MM.1S (cell line): ENCODE measurements around the gene CRY1.
"Not testable (repeated sequence)": the region's sequence is repeated elsewhere in the genome, so short reads cannot be mapped to it uniquely, and the experiment has no call there.

Source experiments
- DNase-seq: peaks from one replicate; pipeline ENCODE4 v3.0.0-alpha.2; 2015
- H2AFZ ChIP-seq: fragments of 300-600 bp; sonication (generic); 2 replicates; pipeline ENCODE4 v1.6.0; 2016; ENCODE audit warnings: antibody characterized with exemption, low read length
- H3F3A ChIP-seq: fragments of 300-600 bp; sonication (generic); 2 replicates; pipeline ENCODE4 v1.6.1; 2016; ENCODE audit warnings: mild to moderate bottlenecking, antibody characterized with exemption, low read length, moderate library complexity, mixed read lengths; ENCODE audit not compliant: insufficient read depth
- H3K27ac ChIP-seq: fragments of 300-600 bp; sonication (generic); 2 replicates; pipeline ENCODE4 v1.5.1; 2016; ENCODE audit warnings: mild to moderate bottlenecking, low read length
- H3K27me3 ChIP-seq: fragments of 300-600 bp; sonication (generic); replicated peaks from 2 replicates; pipeline ENCODE4 v1.6.0; 2016; ENCODE audit warnings: low read length; ENCODE audit not compliant: insufficient read depth
- H3K36me3 ChIP-seq: fragments of 300-600 bp; sonication (generic); replicated peaks from 2 replicates; pipeline ENCODE4 v1.6.1; 2016; ENCODE audit warnings: mild to moderate bottlenecking, low read length, mixed read lengths; ENCODE audit not compliant: insufficient read depth
- H3K4me1 ChIP-seq: fragments of 300-600 bp; sonication (generic); 2 replicates; pipeline ENCODE4 v1.6.1; 2016; ENCODE audit warnings: low read length, mixed read lengths
- H3K4me2 ChIP-seq: fragments of 300-600 bp; sonication (generic); 2 replicates; pipeline ENCODE4 v1.6.0; 2016; ENCODE audit warnings: low read depth, low read length
- H3K4me3 ChIP-seq: fragments of 300-600 bp; sonication (generic); 2 replicates; pipeline ENCODE4 v1.5.1; 2016; ENCODE audit warnings: low read length, mixed read lengths
- H3K79me2 ChIP-seq: fragments of 300-600 bp; sonication (generic); 2 replicates; pipeline ENCODE4 v1.6.1; 2016; ENCODE audit warnings: mixed run types, low read length, mixed read lengths
- H3K9ac ChIP-seq: fragments of 300-600 bp; sonication (generic); 2 replicates; pipeline ENCODE4 v1.6.1; 2016; ENCODE audit warnings: low read length, mixed read lengths
- H3K9me2 ChIP-seq: fragments of 300-600 bp; sonication (generic); replicated peaks from 2 replicates; pipeline ENCODE4 v1.6.1; 2016; ENCODE audit warnings: mild to moderate bottlenecking, low read length, mixed read lengths; ENCODE audit not compliant: insufficient read depth
- H3K9me3 ChIP-seq: fragments of 300-600 bp; sonication (generic); replicated peaks from 2 replicates; pipeline ENCODE4 v1.6.1; 2016; ENCODE audit warnings: mild to moderate bottlenecking, low read length, mixed read lengths; ENCODE audit not compliant: insufficient read depth
- H4K20me1 ChIP-seq: fragments of 300-600 bp; sonication (generic); 2 replicates; pipeline ENCODE4 v1.6.1; 2016; ENCODE audit warnings: mild to moderate bottlenecking, low read length, moderate library complexity, mixed read lengths; ENCODE audit not compliant: insufficient read depth
- EZH2 ChIP-seq: fragments of 300-600 bp; sonication (generic); optimal IDR thresholded peaks from 2 replicates; pipeline ENCODE3; 2017; ENCODE audit warnings: low read depth, mild to moderate bottlenecking, antibody characterized with exemption, low read length, mixed read lengths
- EZH2phosphoT487 ChIP-seq: fragments of 300-600 bp; sonication (generic); IDR thresholded peaks from 2 replicates; pipeline ENCODE4 v1.6.1; 2018; ENCODE audit warnings: antibody characterized with exemption, low read length
- TF ChIP-seq, protein P1 (sequence below): fragments of 300-600 bp; sonication (generic); IDR thresholded peaks from 2 replicates; pipeline ENCODE4 v1.5.1; 2016; ENCODE audit warnings: antibody characterized with exemption, low read length, mixed read lengths

CRY1 gene

DNA sequence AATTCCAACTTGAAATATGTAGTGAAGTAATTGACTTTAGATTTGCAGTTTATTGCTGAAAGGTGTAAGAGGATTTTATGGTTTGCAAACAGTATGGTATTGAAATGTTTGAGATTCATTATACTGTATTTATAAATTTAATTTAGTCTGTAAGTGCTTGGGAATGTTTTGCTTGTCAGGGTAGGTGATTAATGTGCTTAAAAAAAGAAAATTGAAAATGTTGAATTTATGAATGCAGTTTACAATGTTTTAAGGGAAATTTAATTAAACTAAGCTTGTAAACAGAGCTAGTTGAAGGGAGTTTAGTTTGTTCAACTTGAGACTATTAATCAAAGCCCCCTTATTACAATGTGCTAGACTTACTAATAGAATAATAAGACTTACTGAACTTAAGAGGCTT lies 18.0 kb upstream of the CRY1 start:
- TF ChIP-seq, protein P1, sequence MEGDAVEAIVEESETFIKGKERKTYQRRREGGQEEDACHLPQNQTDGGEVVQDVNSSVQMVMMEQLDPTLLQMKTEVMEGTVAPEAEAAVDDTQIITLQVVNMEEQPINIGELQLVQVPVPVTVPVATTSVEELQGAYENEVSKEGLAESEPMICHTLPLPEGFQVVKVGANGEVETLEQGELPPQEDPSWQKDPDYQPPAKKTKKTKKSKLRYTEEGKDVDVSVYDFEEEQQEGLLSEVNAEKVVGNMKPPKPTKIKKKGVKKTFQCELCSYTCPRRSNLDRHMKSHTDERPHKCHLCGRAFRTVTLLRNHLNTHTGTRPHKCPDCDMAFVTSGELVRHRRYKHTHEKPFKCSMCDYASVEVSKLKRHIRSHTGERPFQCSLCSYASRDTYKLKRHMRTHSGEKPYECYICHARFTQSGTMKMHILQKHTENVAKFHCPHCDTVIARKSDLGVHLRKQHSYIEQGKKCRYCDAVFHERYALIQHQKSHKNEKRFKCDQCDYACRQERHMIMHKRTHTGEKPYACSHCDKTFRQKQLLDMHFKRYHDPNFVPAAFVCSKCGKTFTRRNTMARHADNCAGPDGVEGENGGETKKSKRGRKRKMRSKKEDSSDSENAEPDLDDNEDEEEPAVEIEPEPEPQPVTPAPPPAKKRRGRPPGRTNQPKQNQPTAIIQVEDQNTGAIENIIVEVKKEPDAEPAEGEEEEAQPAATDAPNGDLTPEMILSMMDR, result no peak
- TF ChIP-seq EZH2phosphoT487, result no peak
- TF ChIP-seq EZH2, result no peak

DNA sequence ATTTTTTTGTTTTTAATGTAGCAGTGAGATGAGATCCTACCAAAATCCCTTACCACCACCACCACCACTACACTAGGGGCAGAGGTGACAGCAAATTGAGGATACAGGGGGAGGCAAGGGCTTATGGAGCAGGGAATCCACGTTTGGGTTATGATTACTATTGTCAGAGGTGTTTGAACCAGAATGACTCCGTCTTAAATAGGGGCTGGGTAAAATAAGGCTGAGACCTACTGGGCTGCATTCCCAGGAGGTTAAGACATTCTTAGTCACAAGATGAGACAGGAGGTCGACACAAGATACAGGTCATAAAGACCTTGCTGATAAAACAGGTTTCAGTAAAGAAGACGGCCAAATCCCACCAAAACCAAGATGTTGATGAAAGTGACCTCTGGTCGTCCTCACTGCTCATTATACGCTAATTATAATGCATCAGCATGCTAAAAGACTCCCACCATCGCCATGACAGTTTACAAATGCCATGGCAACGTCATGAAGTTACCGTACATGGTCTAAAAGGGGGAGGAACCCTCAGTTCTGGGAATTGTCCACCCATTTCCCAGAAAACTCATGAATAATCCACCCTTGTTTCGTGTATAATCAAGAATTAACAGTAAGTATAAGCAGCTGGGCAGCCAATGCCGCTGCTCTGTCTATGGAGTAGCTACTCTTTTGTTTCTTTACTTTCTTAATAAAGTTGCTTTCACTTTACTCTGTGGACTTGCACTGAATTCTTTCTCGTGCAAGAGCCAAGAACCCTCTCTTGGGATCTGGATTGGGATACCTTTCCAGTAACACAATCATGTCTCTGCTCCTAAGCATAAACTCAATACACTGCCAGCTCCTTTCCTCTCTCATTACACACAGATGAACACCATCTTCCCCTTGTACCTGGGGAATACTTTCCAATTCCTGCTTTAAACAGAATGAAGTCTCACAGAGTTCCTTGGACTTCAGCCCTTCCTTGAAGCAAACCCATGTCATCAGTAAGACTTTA lies 16.7 kb upstream of the CRY1 start:
- Histone ChIP-seq H3K36me3 (no peaks in the 10 kb centered on the region), H3F3A (no peaks in the 10 kb centered on the region), H3K79me2 (no peaks in the 10 kb centered on the region), H3K27ac (no peak overlapping the region), H3K4me2 (no peak overlapping the region), H4K20me1 (no peaks in the 10 kb centered on the region), H3K4me3 (no peak overlapping the region), H3K9me3 (no peaks in the 10 kb centered on the region), H3K9ac (no peak overlapping the region), H2AFZ (no peak overlapping the region), H3K4me1 (no peaks in the 10 kb centered on the region), H3K27me3 (no peaks in the 10 kb centered on the region), H3K9me2 (no peaks in the 10 kb centered on the region; the same call in 1 of the 2 replicates)
- no peak for TF ChIP-seq EZH2phosphoT487
- TF ChIP-seq EZH2, result no peak
- TF ChIP-seq, protein P1, result no peak
- DNase-seq, result no peak

More for the DNA sequence above, 18.0 kb upstream of the CRY1 start:
- Histone ChIP-seq H3K4me3 (no peak overlapping the region), H3K9me3 (no peaks in the 10 kb centered on the region), H3K9ac (no peak overlapping the region), H3K79me2 (no peaks in the 10 kb centered on the region), H3K27me3 (no peaks in the 10 kb centered on the region), H3F3A (no peaks in the 10 kb centered on the region), H3K4me1 (no peaks in the 10 kb centered on the region), H3K27ac (no peak overlapping the region), H2AFZ (no peak overlapping the region), H3K4me2 (no peak overlapping the region), H3K9me2 (no peaks in the 10 kb centered on the region; the same call in 1 of the 2 replicates), H3K36me3 (no peaks in the 10 kb centered on the region), H4K20me1 (no peaks in the 10 kb centered on the region)
- no peak for DNase-seq

DNA sequence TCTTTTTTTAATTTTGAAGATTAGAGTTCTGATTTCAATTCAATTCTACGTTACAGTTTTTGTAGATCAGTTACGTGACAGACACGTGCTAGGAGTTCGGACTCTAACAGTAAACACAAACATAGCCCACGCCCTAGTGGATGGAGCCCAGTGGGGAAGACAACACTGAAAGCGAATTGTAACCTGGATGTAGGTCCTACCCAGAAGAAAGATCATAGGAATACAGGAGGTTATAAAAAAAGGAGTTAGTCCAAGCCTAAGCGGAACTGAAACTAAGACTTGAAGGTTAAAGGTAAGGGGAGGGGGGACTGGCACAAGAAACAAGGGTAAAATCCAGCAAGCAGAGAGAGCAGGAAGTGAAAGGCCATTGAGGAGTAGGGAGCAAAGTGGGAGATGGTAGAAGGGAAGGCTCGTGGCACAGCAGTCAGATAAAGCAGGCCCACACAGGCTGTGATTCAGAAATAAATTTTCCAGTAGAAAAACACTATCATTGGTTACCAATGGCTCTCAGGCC lies 15.7 kb upstream of the CRY1 start:
- no peak overlapping the region for H3K27ac ChIP-seq
- no peak overlapping the region for H3K4me2 ChIP-seq
- H3K36me3 ChIP-seq, result no peaks in the 10 kb centered on the region
- DNase-seq, result no peak
- H3K4me3 ChIP-seq, result no peak overlapping the region
- no peaks in the 10 kb centered on the region; the same call in 1 of the 2 replicates for H3K9me2 ChIP-seq
- H3F3A ChIP-seq, result no peaks in the 10 kb centered on the region
- H2AFZ ChIP-seq, result no peak overlapping the region
- H3K9ac ChIP-seq, result no peak overlapping the region
- no peaks in the 10 kb centered on the region for H3K9me3 ChIP-seq
- no peaks in the 10 kb centered on the region for H3K79me2 ChIP-seq
- no peaks in the 10 kb centered on the region for H3K4me1 ChIP-seq
- H4K20me1 ChIP-seq, result no peaks in the 10 kb centered on the region
- H3K27me3 ChIP-seq, result no peaks in the 10 kb centered on the region
- TF ChIP-seq, protein P1, result no peak
- TF ChIP-seq EZH2phosphoT487, result no peak
- no peak for TF ChIP-seq EZH2

DNA sequence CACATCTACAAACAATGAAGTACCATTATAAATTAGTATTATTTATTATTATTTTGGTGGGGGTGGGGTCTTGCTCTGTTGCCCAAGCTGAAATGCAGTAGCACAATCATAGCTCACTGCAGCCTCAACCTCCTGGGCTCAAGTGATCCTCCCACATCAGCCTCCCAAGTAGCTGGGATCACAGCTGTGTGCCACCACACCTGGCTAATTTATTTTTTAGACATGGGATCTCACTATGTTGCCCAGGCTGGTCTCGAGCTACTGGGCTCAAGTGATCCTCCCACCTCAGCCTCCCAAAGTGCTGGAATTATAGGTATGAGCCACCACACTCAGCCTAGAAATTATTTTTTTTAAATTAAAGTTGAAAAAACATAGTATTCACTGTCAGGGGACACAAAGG lies 15.0 kb upstream of the CRY1 start:
- H3K4me1 ChIP-seq, H3K79me2 ChIP-seq, H3K27me3 ChIP-seq: not testable (repeated sequence)

More for the DNA sequence above, 15.0 kb upstream of the CRY1 start:
- not testable (repeated sequence) for DNase-seq, H3K36me3 ChIP-seq, H4K20me1 ChIP-seq, H3F3A ChIP-seq, H3K9me3 ChIP-seq, H3K27ac ChIP-seq, H2AFZ ChIP-seq, H3K4me3 ChIP-seq, H3K9ac ChIP-seq, H3K9me2 ChIP-seq, H3K4me2 ChIP-seq
